ENCODE results near the gene RAB4A. TPM values are rescaled to one million over a fixed set of nuclear protein-coding genes. Genes with fewer than 3 reads are reported as not detected.
"Not testable (repeated sequence)": the region's sequence is repeated elsewhere in the genome, so short reads cannot be mapped to it uniquely, and the experiment has no call there.

The RAB4A gene
- total RNA-seq, 4 donors from 2014 or later = 65.5 to 84.7 (median 74.0) TPM

DNA sequence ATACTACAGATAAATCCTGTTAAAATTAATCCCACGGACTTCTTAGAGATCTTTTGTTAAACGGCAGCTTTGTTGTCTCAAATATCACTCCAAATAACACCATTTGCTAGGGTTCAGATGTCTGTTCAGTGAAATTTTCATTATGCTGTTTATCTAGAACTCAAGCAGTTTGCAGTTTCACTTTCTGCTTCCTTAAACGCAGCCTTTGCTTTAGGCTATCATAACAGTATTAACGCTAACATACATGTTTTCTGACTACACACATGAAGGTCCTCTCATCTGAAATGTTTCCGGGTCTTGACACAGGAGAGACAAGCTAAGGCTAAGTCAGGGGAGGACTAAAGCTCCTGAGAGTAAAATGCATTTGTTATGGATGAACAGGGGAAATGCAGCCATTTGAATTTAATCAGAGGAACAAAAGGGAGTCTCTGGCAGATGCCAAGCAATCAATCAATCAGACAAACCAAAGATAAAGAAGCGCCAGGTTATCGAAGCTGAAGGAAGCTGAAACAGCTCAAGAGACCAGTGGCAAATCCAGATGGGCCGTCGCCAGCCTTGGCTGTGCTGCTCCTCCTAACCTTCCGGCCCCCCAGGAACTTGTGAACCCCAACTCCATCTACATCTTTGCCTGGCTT lies 55.1 kb downstream of the RAB4A start:
- no peak for TF ChIP-seq CTCF (IDR thresholded peaks at IDR 0.05)
- intact Hi-C loops (cut with DNase I; ENCODE audit: low total_unique reads) = no loop called here

DNA sequence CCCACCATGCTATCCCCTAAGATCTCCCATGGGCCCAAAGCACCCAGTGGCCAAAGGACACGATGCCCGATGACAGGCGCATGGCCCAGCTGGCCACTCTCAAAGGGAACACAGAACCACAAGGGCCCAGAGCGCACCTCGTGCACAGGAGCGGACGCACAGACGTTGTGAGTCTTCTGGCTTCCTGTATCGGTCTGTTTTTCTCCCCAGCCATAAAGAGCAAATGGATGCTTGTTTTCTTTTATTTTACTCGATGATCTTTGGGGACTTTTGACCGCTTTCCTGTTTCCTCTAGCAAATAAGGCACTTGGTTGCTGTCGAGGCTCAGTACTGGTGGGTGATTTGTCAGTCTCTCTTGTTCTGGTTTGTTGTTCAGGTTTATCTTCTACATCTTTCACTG lies 55.7 kb downstream of the RAB4A start:
- intact Hi-C loops (cut with DNase I; ENCODE audit: low total_unique reads) = no loop called here
- no peak overlapping the region for H3K4me3 ChIP-seq (ENCODE audit: low read depth, poor library complexity, severe bottlenecking)
- DNase-seq (ENCODE audit: low spot score in 2 of 2) = no peak
- TF ChIP-seq CTCF (IDR thresholded peaks at IDR 0.05) (no peak), POLR2A (IDR thresholded peaks at IDR 0.05) (no peak)
- WGBS, 2 donors = 96% methylated on average over 12 of the region's 12 CpGs

More for the DNA sequence above, 55.1 kb downstream of the RAB4A start:
- H3K4me3 ChIP-seq (ENCODE audit: low read depth, poor library complexity, severe bottlenecking) = no peak overlapping the region
- WGBS, 2 donors = 63 to 68% methylated on average over 10 of the region's 10 CpGs
- DNase-seq (ENCODE audit: low spot score in 2 of 2) = no peak

DNA sequence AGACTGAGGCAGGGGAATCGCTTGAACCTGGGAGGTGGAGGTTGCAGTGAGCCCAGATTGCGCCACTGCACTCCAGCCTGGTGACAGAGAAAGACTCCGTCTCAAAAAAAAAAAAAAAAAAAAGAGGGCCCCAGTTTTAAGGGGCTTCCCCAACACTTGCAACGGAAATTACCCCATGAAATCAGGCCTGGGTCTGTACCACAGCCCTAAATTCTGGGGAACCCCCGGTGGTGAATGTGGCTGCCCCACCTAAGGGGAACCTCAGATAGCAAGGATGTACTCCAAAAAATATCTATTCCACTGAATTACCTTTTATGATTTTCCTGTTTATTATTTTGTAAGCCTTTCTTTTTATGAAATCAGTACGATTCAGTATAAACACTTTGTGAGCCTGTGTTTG lies 56.9 kb downstream of the RAB4A start:
- intact Hi-C loops (cut with DNase I; ENCODE audit: low total_unique reads); H3K4me3 ChIP-seq (ENCODE audit: low read depth, poor library complexity, severe bottlenecking); DNase-seq (ENCODE audit: low spot score in 2 of 2): not testable (repeated sequence)
- 92 to 94% methylated on average over 6 of the region's 6 CpGs for WGBS, 2 donors

DNA sequence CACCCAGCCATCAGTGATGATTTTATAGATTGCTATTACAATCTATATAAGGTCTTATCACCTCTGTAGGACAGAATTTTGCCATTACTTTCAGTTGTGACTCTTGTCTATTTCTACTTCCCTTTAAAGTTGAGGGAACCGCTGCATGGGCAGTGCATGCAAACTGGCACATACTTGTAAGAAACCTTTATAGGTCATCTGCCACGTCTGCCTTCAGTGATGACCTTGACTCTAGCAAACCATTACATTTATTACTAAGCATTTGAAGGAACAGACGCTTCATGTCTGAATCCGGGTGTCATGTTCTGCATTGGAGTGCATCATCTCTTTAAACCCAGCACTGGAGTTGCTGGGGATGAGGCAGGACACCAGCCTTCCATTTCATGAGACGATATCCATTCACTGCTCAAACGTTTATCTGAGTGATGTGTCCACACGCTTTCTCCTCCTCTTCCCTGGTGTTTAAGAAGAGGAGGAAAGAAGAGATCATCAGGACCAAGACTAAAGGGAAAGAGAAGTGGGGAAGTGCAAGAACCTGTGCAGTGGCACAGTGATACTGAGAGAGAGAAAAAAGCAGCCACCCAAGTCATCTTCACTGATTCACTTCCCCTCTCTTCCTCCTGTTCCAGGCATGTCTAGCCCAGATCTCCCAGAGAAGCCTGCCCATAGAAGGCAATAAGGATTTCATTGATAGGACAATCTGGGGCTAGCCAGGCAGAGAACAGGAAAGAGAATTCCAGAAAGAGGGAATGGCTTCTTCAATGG lies 57.9 kb downstream of the RAB4A start:
- no peak overlapping the region for H3K4me3 ChIP-seq (ENCODE audit: low read depth, poor library complexity, severe bottlenecking)
- TF ChIP-seq CTCF (IDR thresholded peaks at IDR 0.05) (no peak), POLR2A (IDR thresholded peaks at IDR 0.05) (no peak)
- intact Hi-C loops (cut with DNase I; ENCODE audit: low total_unique reads) = no loop called here
- 90 to 92% methylated on average over 7 of the region's 7 CpGs for WGBS, 2 donors
- DNase-seq (ENCODE audit: low spot score in 2 of 2) = no peak

DNA sequence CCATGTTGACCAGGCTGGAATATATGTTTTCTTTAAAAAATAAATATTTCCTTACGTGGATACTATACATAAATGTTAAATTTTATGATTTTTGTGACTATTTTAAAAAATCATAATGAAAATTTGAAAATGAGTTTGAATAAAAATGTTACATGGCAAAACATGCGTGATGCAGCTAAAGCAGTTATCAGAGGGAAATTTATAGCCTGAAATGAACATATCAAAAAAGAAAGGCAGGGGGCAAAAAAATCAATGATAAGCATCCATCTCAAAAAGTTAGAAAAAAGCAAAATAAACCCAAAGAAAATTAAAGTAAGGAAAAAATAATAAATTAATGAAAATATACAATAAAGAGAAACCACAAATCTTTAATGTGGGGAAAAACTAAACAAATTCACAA lies 63.4 kb downstream of the RAB4A start:
- no peak overlapping the region for H3K4me3 ChIP-seq (ENCODE audit: low read depth, poor library complexity, severe bottlenecking)
- no peak for DNase-seq (ENCODE audit: low spot score in 2 of 2)
- intact Hi-C loops (cut with DNase I; ENCODE audit: low total_unique reads) = no loop called here
- TF ChIP-seq CTCF (IDR thresholded peaks at IDR 0.05) = no peak
- TF ChIP-seq POLR2A (IDR thresholded peaks at IDR 0.05) = no peak
- 70 to 97% methylated on average over 2 of the region's 2 CpGs for WGBS, 2 donors

- DNase-seq (ENCODE audit: low spot score in 2 of 2) = no peak
- intact Hi-C loops (cut with DNase I; ENCODE audit: low total_unique reads) = no loop called here
- TF ChIP-seq CTCF (IDR thresholded peaks at IDR 0.05) (no peak), POLR2A (IDR thresholded peaks at IDR 0.05) (no peak)
- no peak overlapping the region for H3K4me3 ChIP-seq (ENCODE audit: low read depth, poor library complexity, severe bottlenecking)
- WGBS, 2 donors = 92 to 100% methylated on average over 2 of the region's 2 CpGs
Observed at GRCh38 chr1:229334716-229335115, 63.8 kb downstream of the RAB4A start.
